Measurements from ENCODE around the gene MAML2. TPM values are rescaled to one million over a fixed set of nuclear protein-coding genes. Genes with fewer than 3 reads are reported as not detected.

MAML2 gene
- total and polyA plus RNA-seq, 4 donors, result 0.56 to 2.1 (median 1.4) TPM

DNA sequence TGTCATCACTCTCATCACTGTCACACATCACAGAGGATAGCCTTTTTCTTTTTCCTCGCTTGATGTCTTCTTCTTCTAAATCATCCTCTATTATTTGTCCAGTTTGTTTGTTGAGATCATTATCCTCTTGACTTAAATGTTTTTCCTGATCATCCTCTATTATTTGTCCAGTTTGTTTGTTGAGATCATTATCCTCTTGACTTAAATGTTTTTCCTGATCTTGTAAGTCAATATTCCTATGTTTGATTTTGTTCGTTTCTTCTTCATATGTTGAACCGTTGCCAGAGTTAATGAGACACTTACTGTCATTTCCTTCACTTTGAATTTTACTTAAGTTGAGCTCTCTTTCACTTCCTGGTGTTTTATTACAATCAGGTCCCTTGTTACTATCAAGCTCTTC, 41.2 kb upstream of the MAML2 start:
- Histone ChIP-seq H3K9ac (ENCODE audit: low read depth in 1 of 2, low read length in 2 of 2) (no peak overlapping the region), H3K9me3 (ENCODE audit: control insufficient read depth in 4 of 4, low read length in 3 of 4) (no peaks in the 10 kb centered on the region), H3K4me1 (ENCODE audit: control insufficient read depth in 4 of 4, insufficient read depth in 4 of 4, low read length in 3 of 4) (peaks cover 0 to 5% (median 4%) of the 10 kb centered on the region in 4 donors), H3K4me3 (ENCODE audit: low read depth in 1 of 3, low read length in 3 of 3) (no peak overlapping the region), H3K27ac (ENCODE audit: low read depth in 1 of 2, low read length in 2 of 2) (no peak overlapping the region), H3K36me3 (ENCODE audit: control insufficient read depth in 4 of 4, insufficient read depth in 3 of 4, low read depth in 1 of 4, low read length in 3 of 4) (peaks cover 0 to 16% (median 2%) of the 10 kb centered on the region in 4 donors), H3K27me3 (ENCODE audit: control insufficient read depth in 4 of 4, insufficient read depth in 4 of 4, low read length in 3 of 4) (no peaks in the 10 kb centered on the region)
- WGBS, result 65% methylated on average over 3 of the region's 3 CpGs
- TF ChIP-seq EGR1 (IDR thresholded peaks at IDR 0.05; ENCODE audit: low read depth in 2 of 2), result no peak
- TF ChIP-seq TAF1 (conservative IDR thresholded peaks at IDR 0.05), result no peak
- no peak for TF ChIP-seq SP1 (IDR thresholded peaks at IDR 0.05)
- TF ChIP-seq, protein P1, sequence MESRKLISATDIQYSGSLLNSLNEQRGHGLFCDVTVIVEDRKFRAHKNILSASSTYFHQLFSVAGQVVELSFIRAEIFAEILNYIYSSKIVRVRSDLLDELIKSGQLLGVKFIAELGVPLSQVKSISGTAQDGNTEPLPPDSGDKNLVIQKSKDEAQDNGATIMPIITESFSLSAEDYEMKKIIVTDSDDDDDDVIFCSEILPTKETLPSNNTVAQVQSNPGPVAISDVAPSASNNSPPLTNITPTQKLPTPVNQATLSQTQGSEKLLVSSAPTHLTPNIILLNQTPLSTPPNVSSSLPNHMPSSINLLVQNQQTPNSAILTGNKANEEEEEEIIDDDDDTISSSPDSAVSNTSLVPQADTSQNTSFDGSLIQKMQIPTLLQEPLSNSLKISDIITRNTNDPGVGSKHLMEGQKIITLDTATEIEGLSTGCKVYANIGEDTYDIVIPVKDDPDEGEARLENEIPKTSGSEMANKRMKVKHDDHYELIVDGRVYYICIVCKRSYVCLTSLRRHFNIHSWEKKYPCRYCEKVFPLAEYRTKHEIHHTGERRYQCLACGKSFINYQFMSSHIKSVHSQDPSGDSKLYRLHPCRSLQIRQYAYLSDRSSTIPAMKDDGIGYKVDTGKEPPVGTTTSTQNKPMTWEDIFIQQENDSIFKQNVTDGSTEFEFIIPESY (IDR thresholded peaks at IDR 0.05), result no peak
- no peak for TF ChIP-seq HNF4G (IDR thresholded peaks at IDR 0.05)
- TF ChIP-seq YY1 (IDR thresholded peaks at IDR 0.05), result no peak
- TF ChIP-seq, protein P2, sequence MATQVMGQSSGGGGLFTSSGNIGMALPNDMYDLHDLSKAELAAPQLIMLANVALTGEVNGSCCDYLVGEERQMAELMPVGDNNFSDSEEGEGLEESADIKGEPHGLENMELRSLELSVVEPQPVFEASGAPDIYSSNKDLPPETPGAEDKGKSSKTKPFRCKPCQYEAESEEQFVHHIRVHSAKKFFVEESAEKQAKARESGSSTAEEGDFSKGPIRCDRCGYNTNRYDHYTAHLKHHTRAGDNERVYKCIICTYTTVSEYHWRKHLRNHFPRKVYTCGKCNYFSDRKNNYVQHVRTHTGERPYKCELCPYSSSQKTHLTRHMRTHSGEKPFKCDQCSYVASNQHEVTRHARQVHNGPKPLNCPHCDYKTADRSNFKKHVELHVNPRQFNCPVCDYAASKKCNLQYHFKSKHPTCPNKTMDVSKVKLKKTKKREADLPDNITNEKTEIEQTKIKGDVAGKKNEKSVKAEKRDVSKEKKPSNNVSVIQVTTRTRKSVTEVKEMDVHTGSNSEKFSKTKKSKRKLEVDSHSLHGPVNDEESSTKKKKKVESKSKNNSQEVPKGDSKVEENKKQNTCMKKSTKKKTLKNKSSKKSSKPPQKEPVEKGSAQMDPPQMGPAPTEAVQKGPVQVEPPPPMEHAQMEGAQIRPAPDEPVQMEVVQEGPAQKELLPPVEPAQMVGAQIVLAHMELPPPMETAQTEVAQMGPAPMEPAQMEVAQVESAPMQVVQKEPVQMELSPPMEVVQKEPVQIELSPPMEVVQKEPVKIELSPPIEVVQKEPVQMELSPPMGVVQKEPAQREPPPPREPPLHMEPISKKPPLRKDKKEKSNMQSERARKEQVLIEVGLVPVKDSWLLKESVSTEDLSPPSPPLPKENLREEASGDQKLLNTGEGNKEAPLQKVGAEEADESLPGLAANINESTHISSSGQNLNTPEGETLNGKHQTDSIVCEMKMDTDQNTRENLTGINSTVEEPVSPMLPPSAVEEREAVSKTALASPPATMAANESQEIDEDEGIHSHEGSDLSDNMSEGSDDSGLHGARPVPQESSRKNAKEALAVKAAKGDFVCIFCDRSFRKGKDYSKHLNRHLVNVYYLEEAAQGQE (IDR thresholded peaks at IDR 0.05), result no peak
- TF ChIP-seq, protein P3, sequence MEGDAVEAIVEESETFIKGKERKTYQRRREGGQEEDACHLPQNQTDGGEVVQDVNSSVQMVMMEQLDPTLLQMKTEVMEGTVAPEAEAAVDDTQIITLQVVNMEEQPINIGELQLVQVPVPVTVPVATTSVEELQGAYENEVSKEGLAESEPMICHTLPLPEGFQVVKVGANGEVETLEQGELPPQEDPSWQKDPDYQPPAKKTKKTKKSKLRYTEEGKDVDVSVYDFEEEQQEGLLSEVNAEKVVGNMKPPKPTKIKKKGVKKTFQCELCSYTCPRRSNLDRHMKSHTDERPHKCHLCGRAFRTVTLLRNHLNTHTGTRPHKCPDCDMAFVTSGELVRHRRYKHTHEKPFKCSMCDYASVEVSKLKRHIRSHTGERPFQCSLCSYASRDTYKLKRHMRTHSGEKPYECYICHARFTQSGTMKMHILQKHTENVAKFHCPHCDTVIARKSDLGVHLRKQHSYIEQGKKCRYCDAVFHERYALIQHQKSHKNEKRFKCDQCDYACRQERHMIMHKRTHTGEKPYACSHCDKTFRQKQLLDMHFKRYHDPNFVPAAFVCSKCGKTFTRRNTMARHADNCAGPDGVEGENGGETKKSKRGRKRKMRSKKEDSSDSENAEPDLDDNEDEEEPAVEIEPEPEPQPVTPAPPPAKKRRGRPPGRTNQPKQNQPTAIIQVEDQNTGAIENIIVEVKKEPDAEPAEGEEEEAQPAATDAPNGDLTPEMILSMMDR (IDR thresholded peaks at IDR 0.05; ENCODE audit: low read depth, low read length, missing input control), result no peak
- no peak for TF ChIP-seq NR2F2 (IDR thresholded peaks at IDR 0.05)
- no peak for TF ChIP-seq RAD21 (IDR thresholded peaks at IDR 0.05)
- no peak for TF ChIP-seq FOXA1 (IDR thresholded peaks at IDR 0.05)
- TF ChIP-seq HNF4A (conservative IDR thresholded peaks at IDR 0.05), result no peak
- TF ChIP-seq, protein P4, sequence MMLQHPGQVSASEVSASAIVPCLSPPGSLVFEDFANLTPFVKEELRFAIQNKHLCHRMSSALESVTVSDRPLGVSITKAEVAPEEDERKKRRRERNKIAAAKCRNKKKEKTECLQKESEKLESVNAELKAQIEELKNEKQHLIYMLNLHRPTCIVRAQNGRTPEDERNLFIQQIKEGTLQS (IDR thresholded peaks at IDR 0.05), result no peak
- TF ChIP-seq FOXA2 (IDR thresholded peaks at IDR 0.05), result no peak
- no peak for DNase-seq (ENCODE audit: low spot score)

DNA sequence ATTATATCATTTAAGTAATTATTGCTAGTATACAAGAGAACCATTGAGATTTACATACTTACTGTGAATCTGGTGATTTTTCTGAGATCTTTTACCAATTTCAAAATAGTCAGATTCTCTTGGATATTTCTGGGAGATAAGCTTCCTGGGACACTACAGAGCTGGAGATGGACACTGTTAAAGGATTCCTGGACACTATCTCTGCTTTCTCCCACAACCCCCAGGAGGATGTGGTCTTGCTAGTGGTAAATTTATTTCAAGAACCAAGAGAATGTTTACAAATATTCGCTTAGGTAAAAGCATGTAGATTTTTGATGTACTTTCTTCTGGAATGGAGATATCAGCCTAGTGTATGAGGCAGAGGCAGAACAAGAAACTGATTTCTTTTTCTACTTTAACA, 33.8 kb upstream of the MAML2 start:
- TF ChIP-seq RAD21 (IDR thresholded peaks at IDR 0.05), result no peak
- Histone ChIP-seq H3K9ac (ENCODE audit: low read depth in 1 of 2, low read length in 2 of 2) (no peak overlapping the region), H3K9me3 (ENCODE audit: control insufficient read depth in 4 of 4, low read length in 3 of 4) (no peaks in the 10 kb centered on the region), H3K4me1 (ENCODE audit: control insufficient read depth in 4 of 4, insufficient read depth in 4 of 4, low read length in 3 of 4) (no peaks in the 10 kb centered on the region), H3K27me3 (ENCODE audit: control insufficient read depth in 4 of 4, insufficient read depth in 4 of 4, low read length in 3 of 4) (no peaks in the 10 kb centered on the region), H3K27ac (ENCODE audit: low read depth in 1 of 2, low read length in 2 of 2) (no peak overlapping the region), H3K4me3 (ENCODE audit: low read depth in 1 of 3, low read length in 3 of 3) (no peak overlapping the region), H3K36me3 (ENCODE audit: control insufficient read depth in 4 of 4, insufficient read depth in 3 of 4, low read depth in 1 of 4, low read length in 3 of 4) (peaks cover 0 to 10% (median 1%) of the 10 kb centered on the region in 4 donors)
- WGBS, result 93% methylated on average over 1 of the region's 1 CpG
- no peak for DNase-seq (ENCODE audit: low spot score)

Data from liver (tissue), 9 donors.